ENCODE results near the gene RAB22A.

RAB22A gene

GRCh38 chr20:58271606-58272351 lies 37.7 kb upstream of the RAB22A start:
- no peak overlapping the region for H3K4me3 ChIP-seq (replicated peaks; ENCODE audit: insufficient read depth, low read length)
- DNase-seq (ENCODE audit: low read depth in 1 of 2, low spot score in 1 of 2), result no peak
- no peak overlapping the region for H3K27ac ChIP-seq (replicated peaks)
- no peaks in the 10 kb centered on the region for H3K27me3 ChIP-seq (ENCODE audit: insufficient read depth, poor library complexity, severe bottlenecking)
- no peak for TF ChIP-seq CTCF (IDR thresholded peaks at IDR 0.05; ENCODE audit: insufficient read depth, low read length)
- TF ChIP-seq POLR2AphosphoS5 (IDR thresholded peaks at IDR 0.05; ENCODE audit: low read depth), result no peak
- TF ChIP-seq SPI1 (IDR thresholded peaks at IDR 0.05; ENCODE audit: borderline replicate concordance, low read depth), result no peak
- no peak for TF ChIP-seq GABPA (IDR thresholded peaks at IDR 0.05; ENCODE audit: low read depth)
- no peak for TF ChIP-seq REST (IDR thresholded peaks at IDR 0.05; ENCODE audit: insufficient replicate concordance, low read depth)

GRCh38 chr20:58274384-58274783 lies 35.1 kb upstream of the RAB22A start:
- TF ChIP-seq POLR2AphosphoS5 (IDR thresholded peaks at IDR 0.05; ENCODE audit: low read depth) (no peak), REST (IDR thresholded peaks at IDR 0.05; ENCODE audit: insufficient replicate concordance, low read depth) (no peak), CTCF (IDR thresholded peaks at IDR 0.05; ENCODE audit: insufficient read depth, low read length) (no peak), GABPA (IDR thresholded peaks at IDR 0.05; ENCODE audit: low read depth) (no peak), SPI1 (IDR thresholded peaks at IDR 0.05; ENCODE audit: borderline replicate concordance, low read depth) (no peak)
- Histone ChIP-seq H3K27me3 (ENCODE audit: insufficient read depth, poor library complexity, severe bottlenecking) (no peaks in the 10 kb centered on the region), H3K27ac (replicated peaks) (no peak overlapping the region), H3K4me3 (replicated peaks; ENCODE audit: insufficient read depth, low read length) (no peak overlapping the region)
- no peak for DNase-seq (ENCODE audit: low read depth in 1 of 2, low spot score in 1 of 2)

GRCh38 chr20:58277107-58277506 lies 32.4 kb upstream of the RAB22A start:
- no peak for TF ChIP-seq CTCF (IDR thresholded peaks at IDR 0.05; ENCODE audit: insufficient read depth, low read length)
- TF ChIP-seq GABPA (IDR thresholded peaks at IDR 0.05; ENCODE audit: low read depth), result no peak
- TF ChIP-seq REST (IDR thresholded peaks at IDR 0.05; ENCODE audit: insufficient replicate concordance, low read depth), result no peak
- TF ChIP-seq SPI1 (IDR thresholded peaks at IDR 0.05; ENCODE audit: borderline replicate concordance, low read depth), result no peak
- no peak overlapping the region for H3K4me3 ChIP-seq (replicated peaks; ENCODE audit: insufficient read depth, low read length)
- H3K27me3 ChIP-seq (ENCODE audit: insufficient read depth, poor library complexity, severe bottlenecking), result no peaks in the 10 kb centered on the region
- no peak for DNase-seq (ENCODE audit: low read depth in 1 of 2, low spot score in 1 of 2)
- H3K27ac ChIP-seq (replicated peaks), result no peak overlapping the region
